ENCODE measurements around the gene GYG1. TPM values are rescaled to one million over a fixed set of nuclear protein-coding genes. Genes with fewer than 3 reads are reported as not detected.

The GYG1 gene
- total RNA-seq, 6 experiments from 2014 or later: 68.9 to 88.6 (median 78.5) TPM

- H3K36me3 Mint-ChIP-seq (ENCODE audit: low read depth): peaks cover 21% of the 10 kb centered on the region
- TF ChIP-seq, protein P1, sequence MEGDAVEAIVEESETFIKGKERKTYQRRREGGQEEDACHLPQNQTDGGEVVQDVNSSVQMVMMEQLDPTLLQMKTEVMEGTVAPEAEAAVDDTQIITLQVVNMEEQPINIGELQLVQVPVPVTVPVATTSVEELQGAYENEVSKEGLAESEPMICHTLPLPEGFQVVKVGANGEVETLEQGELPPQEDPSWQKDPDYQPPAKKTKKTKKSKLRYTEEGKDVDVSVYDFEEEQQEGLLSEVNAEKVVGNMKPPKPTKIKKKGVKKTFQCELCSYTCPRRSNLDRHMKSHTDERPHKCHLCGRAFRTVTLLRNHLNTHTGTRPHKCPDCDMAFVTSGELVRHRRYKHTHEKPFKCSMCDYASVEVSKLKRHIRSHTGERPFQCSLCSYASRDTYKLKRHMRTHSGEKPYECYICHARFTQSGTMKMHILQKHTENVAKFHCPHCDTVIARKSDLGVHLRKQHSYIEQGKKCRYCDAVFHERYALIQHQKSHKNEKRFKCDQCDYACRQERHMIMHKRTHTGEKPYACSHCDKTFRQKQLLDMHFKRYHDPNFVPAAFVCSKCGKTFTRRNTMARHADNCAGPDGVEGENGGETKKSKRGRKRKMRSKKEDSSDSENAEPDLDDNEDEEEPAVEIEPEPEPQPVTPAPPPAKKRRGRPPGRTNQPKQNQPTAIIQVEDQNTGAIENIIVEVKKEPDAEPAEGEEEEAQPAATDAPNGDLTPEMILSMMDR (IDR thresholded peaks at IDR 0.05): no peak
- no peaks in the 10 kb centered on the region for H3K9me3 Mint-ChIP-seq
- H3K27ac Mint-ChIP-seq: no peak overlapping the region
- H3K4me1 Mint-ChIP-seq (ENCODE audit: low read depth): no peaks in the 10 kb centered on the region
- H3K27me3 Mint-ChIP-seq (ENCODE audit: insufficient read depth): no peaks in the 10 kb centered on the region; the same call in 1 of the 2 replicates
- no peak overlapping the region for H3K4me3 Mint-ChIP-seq
- DNase-seq: no peak
These were observed 70.4 kb downstream of the GYG1 start for GRCh38 chr3:149061776-149062175.

GRCh38 chr3:149067883-149068282, 76.5 kb downstream of the GYG1 start:
- Mint-ChIP-seq H3K36me3 (ENCODE audit: low read depth) (peaks cover 4% of the 10 kb centered on the region; the same call in 1 of the 2 replicates), H3K27ac (no peak overlapping the region), H3K9me3 (no peaks in the 10 kb centered on the region), H3K4me1 (ENCODE audit: low read depth) (no peaks in the 10 kb centered on the region), H3K4me3 (no peak overlapping the region), H3K27me3 (ENCODE audit: insufficient read depth) (no peaks in the 10 kb centered on the region)
- no peak for DNase-seq
- TF ChIP-seq, protein P1 (IDR thresholded peaks at IDR 0.05): no peak

Other genes with a start within 250 kb of the GYG1 start
- gene CPB1, start 163.7 kb upstream of the GYG1 start, total RNA-seq (2021; fragmentation: NEBNext Ultra II Directional; extraction: Animal tissue kit (Norgen Biotek cat#: 25700)): not detected
- under 1 TPM; 0.21 to 0.88 (median 0.36) TPM for gene CPA3, start 126.2 kb upstream of the GYG1 start, total RNA-seq (2021; fragmentation: NEBNext Ultra II Directional; extraction: Animal tissue kit (Norgen Biotek cat#: 25700))
- 10 to 100 TPM; 31.0 to 36.6 (median 34.5) TPM for gene HLTF, start 95.0 kb downstream of the GYG1 start, total RNA-seq (2021; fragmentation: NEBNext Ultra II Directional; extraction: Animal tissue kit (Norgen Biotek cat#: 25700))
- gene HPS3, start 138.1 kb downstream of the GYG1 start, total RNA-seq (2021; fragmentation: NEBNext Ultra II Directional; extraction: Animal tissue kit (Norgen Biotek cat#: 25700)): 10 to 100 TPM; 15.6 to 24.8 (median 20.7) TPM
- not detected for gene CP, start 230.3 kb downstream of the GYG1 start, total RNA-seq (2021; fragmentation: NEBNext Ultra II Directional; extraction: Animal tissue kit (Norgen Biotek cat#: 25700))